Measurements from ENCODE around the gene FILIP1L. TPM values are rescaled to one million over a fixed set of nuclear protein-coding genes. Genes with fewer than 3 reads are reported as not detected.

Gene FILIP1L
- total and polyA plus RNA-seq, 2 of the 8 experiments (the other 6 are each of a cell fraction or from before 2014, with no cell fraction given) = 0.06 to 0.09 TPM

DNA sequence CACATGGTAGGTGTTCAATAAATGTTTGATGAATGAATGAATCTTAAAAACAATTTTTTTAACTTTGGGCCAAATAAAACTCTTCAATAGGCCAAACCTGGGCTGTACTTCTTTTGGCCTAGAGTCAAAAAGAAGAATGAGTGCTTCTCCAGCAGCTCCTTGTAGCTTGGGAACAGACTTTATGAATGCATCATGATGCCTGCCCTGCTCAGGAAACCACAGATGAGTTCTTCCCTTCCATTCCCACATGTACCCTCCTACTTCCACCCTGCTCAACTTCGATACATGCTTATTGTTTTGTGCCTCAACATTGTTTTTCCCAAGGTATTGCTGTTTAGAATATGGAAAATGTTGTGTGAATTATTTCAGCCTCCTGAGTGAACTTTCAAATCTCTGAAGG lies 87.0 kb downstream of the FILIP1L start:
- Histone ChIP-seq H3K4me2 (ENCODE audit: insufficient read depth in 1 of 2, low read depth in 2 of 2, low read length in 2 of 2) (no peak overlapping the region), H2BK5ac (ENCODE audit: low read depth, low read length) (no peak overlapping the region), H3K27ac (ENCODE audit: low read depth, low read length) (no peak overlapping the region), H3K4ac (replicated peaks; ENCODE audit: insufficient read length, low read depth, low read length) (no peak overlapping the region), H4K91ac (replicated peaks; ENCODE audit: insufficient read length, low read length) (no peak overlapping the region), H4K20me1 (replicated peaks in 1 of 2; ENCODE audit: control insufficient read depth in 1 of 2, insufficient read depth in 2 of 2, low read length in 2 of 2) (no peaks in the 10 kb centered on the region), H3K23ac (ENCODE audit: insufficient read length) (no peak overlapping the region), H3K4me1 (replicated peaks in 1 of 4; ENCODE audit: control insufficient read depth in 3 of 4, insufficient read depth in 4 of 4, low read length in 3 of 4) (peaks cover 0 to 3% (median 0%) of the 10 kb centered on the region in 4 experiments; a peak in 2 of 7 replicates), H4K5ac (ENCODE audit: insufficient read length, low read depth, low read length) (no peak overlapping the region), H3K36me3 (ENCODE audit: control insufficient read depth in 2 of 4, insufficient read depth in 4 of 4, low read length in 3 of 4) (no peaks in the 10 kb centered on the region), H2AK5ac (ENCODE audit: low read depth, low read length) (no peak overlapping the region), H3K56ac (replicated peaks; ENCODE audit: insufficient read length, low read depth, low read length) (no peak overlapping the region), H3K79me2 (ENCODE audit: control insufficient read depth in 1 of 2, insufficient read depth in 2 of 2, low read length in 2 of 2) (no peaks in the 10 kb centered on the region), H3K27me3 (replicated peaks in 1 of 4; ENCODE audit: control insufficient read depth in 3 of 4, extremely low read depth in 1 of 4, insufficient read depth in 3 of 4, low read length in 3 of 4) (no peaks in the 10 kb centered on the region), H3K79me1 (ENCODE audit: low read depth, low read length) (no peaks in the 10 kb centered on the region), H2BK15ac (ENCODE audit: low read length) (no peak overlapping the region), H3K4me3 (ENCODE audit: extremely low read depth in 1 of 4, insufficient read depth in 2 of 4, low read depth in 3 of 4, low read length in 4 of 4) (no peak overlapping the region), H4K8ac (ENCODE audit: extremely low read depth, insufficient read depth, low read length) (no peak overlapping the region), H3K18ac (ENCODE audit: extremely low read depth, low read length) (no peak overlapping the region), H2BK120ac (replicated peaks; ENCODE audit: low read depth, low read length) (no peak overlapping the region), H3K14ac (ENCODE audit: insufficient read length) (no peak overlapping the region), H3K9me3 (ENCODE audit: insufficient read depth in 2 of 2, low read depth in 1 of 2, low read length in 1 of 2) (no peaks in the 10 kb centered on the region; a peak in 1 of 4 replicates), H3K23me2 (ENCODE audit: low read depth, low read length) (no peaks in the 10 kb centered on the region), H2AFZ (ENCODE audit: low read length) (no peak overlapping the region), H3K9ac (replicated peaks in 1 of 4; ENCODE audit: extremely low read depth in 1 of 4, low read depth in 3 of 4, low read length in 3 of 4) (no peak overlapping the region), H2BK12ac (ENCODE audit: low read depth, low read length) (no peak overlapping the region), H2BK20ac (ENCODE audit: low read length) (no peak overlapping the region)
- FAIRE-seq (no peak), DNase-seq (ENCODE audit: low read depth in 1 of 2, low spot score in 2 of 2) (no peak)
- CTCF ChIA-PET (ENCODE audit: partially characterized antibody) = interaction anchor here (2.5 kb wide), 1 partner anchor 42 kb away, joined by 6 read pairs; no protein-coding TSS in a partner anchor
- 85% methylated on average over 1 of the region's 1 CpG; no CpG with 5 or more reads in 1 of the 2 experiments for WGBS, 2 experiments (ENCODE audit: extremely low coverage in 1 of 2, insufficient coverage in 1 of 2, insufficient read length in 1 of 2, insufficient replicate concordance in 2 of 2, low coverage in 1 of 2, low lambda C conversion rate in 2 of 2, missing lambda C conversion rate in 1 of 2)
- POLR2A ChIA-PET (ENCODE audit: partially characterized antibody) = no interaction called here
- no peak for TF ChIP-seq RAD21 (IDR thresholded peaks at IDR 0.05 in 1 of 2, conservative IDR thresholded peaks at IDR 0.05 in 1 of 2; ENCODE audit: low read depth in 2 of 2, low read length in 2 of 2)
- TF ChIP-seq CBX8 (IDR thresholded peaks at IDR 0.05; ENCODE audit: borderline replicate concordance, low read depth, low read length) = no peak
- TF ChIP-seq MAFK (IDR thresholded peaks at IDR 0.05; ENCODE audit: low read depth, low read length) = no peak
- TF ChIP-seq EP300 (IDR thresholded peaks at IDR 0.05; ENCODE audit: borderline replicate concordance in 1 of 2, low read depth in 2 of 2, low read length in 2 of 2) = no peak
- no peak for TF ChIP-seq KDM4A (IDR thresholded peaks at IDR 0.05; ENCODE audit: low read depth, low read length, severe bottlenecking)
- TF ChIP-seq BRCA1 (IDR thresholded peaks at IDR 0.05; ENCODE audit: low read depth, low read length) = no peak
- TF ChIP-seq SP1 (IDR thresholded peaks at IDR 0.05; ENCODE audit: low read depth, low read length) = no peak

All from H1 (cell line).